Stomach (tissue), 9 donors: ENCODE data around the gene MYO3B. TPM values are rescaled to one million over a fixed set of nuclear protein-coding genes. Genes with fewer than 3 reads are reported as not detected.

Experiments used
- DNase-seq, 2 donors: peaks; one replicate each; pipeline versions ENCODE4 v3.0.0 to v3.0.0-alpha.2; 2013 to 2019
- H3K27ac ChIP-seq, 5 donors: fragments of 200-600 bp in 4 of 5; sonication (generic) in 4 of 5; one replicate each; pipeline ENCODE4 v1.5.1; 2013 to 2019; ENCODE audit warnings: mild to moderate bottlenecking in 1 of 5, moderate library complexity in 1 of 5
- H3K27me3 ChIP-seq, 3 donors: fragments of 200-600 bp; sonication (generic); one replicate each; pipeline ENCODE4 v1.5.1; 2017 to 2019; ENCODE audit warnings: mixed run types in 1 of 3
- H3K36me3 ChIP-seq, 4 donors: fragments of 200-600 bp; sonication (generic); 1 replicate in 3 of 4; 2 replicates in 1 of 4; pipeline ENCODE4 v1.5.1; 2016 to 2019
- H3K4me1 ChIP-seq, 4 donors: fragments of 200-600 bp; sonication (generic); one replicate each; pipeline ENCODE4 v1.5.1; 2016 to 2019
- H3K4me3 ChIP-seq, 4 donors: fragments of 200-600 bp; sonication (generic) in 3 of 4; one replicate each; pipeline ENCODE4 v1.5.1; 2016 to 2019; ENCODE audit warnings: mild to moderate bottlenecking in 1 of 4
- H3K9me3 ChIP-seq, 4 donors: fragments of 200-600 bp; sonication (generic); one replicate each; pipeline ENCODE4 v1.5.1; 2016 to 2019
- EP300 ChIP-seq: sonication (generic); formaldehyde crosslinking; IDR thresholded peaks from one replicate; pipeline ENCODE4 v1.6.1; 2017; ENCODE audit warnings: antibody characterized with exemption
- POLR2A ChIP-seq, 4 donors: fragments of 450-650 bp; IDR thresholded peaks; one replicate each; pipeline ENCODE4 v1.6.1; 2016; ENCODE audit warnings: antibody characterized with exemption in 4 of 4, control low read depth in 2 of 4, mild to moderate bottlenecking in 1 of 4, moderate library complexity in 1 of 4
- POLR2AphosphoS5 ChIP-seq, 3 donors: sonication (generic); formaldehyde crosslinking; IDR thresholded peaks; one replicate each; pipeline ENCODE4 v1.6.1; 2016; ENCODE audit warnings: antibody characterized with exemption in 3 of 3
- WGBS, 5 donors: extraction: QIAGEN DNeasy Blood & Tissue Kit in 3 of 5; methylation state at CpG; one replicate each; pipeline versions ENCODE4 v1.1.5 to v1.1.7; 2013 to 2018; 5-methylcytosine and 5-hydroxymethylcytosine counted together
- intact Hi-C: fragments of 100-400 bp; cut with DNase I; formaldehyde crosslinking; loops from one replicate; pipeline ENCODE4 v1.15.1; 2023; ENCODE audit warnings: low total_unique reads
- polyA plus RNA-seq, 3 donors: library from polyadenylated mRNA; stranded (reverse); fragments of 200-250 nt; gene quantifications; one replicate each; pipeline ENCODE4 v1.2.3, GENCODE V29; 2013
- total RNA-seq, 5 donors: library from RNA; depleted of rRNA; stranded (reverse); fragments of >200 nt; gene quantifications; one replicate each; pipeline versions ENCODE4 v1.1.0 to v1.2.3, GENCODE V29; 2014 to 2016
- TF ChIP-seq, protein P1 (sequence below), 7 experiments: fragments of 450-650 bp in 4 of 7; fragments of 200-600 bp in 3 of 7; sonication (generic) in 3 of 7; IDR thresholded peaks; one replicate each; pipeline ENCODE4 v1.5.1; 2016 to 2019; ENCODE audit warnings: antibody characterized with exemption in 7 of 7, control low read depth in 2 of 7, mild to moderate bottlenecking in 1 of 7
- donor health status: healthy with polysubstance abuse.
- donor health status: Bipolar disorder and iron deficiency.
- donor health status: healthy.

Gene MYO3B
- total and polyA plus RNA-seq, 8 donors, result 0.05 to 0.37 TPM; not detected in 6

DNA sequence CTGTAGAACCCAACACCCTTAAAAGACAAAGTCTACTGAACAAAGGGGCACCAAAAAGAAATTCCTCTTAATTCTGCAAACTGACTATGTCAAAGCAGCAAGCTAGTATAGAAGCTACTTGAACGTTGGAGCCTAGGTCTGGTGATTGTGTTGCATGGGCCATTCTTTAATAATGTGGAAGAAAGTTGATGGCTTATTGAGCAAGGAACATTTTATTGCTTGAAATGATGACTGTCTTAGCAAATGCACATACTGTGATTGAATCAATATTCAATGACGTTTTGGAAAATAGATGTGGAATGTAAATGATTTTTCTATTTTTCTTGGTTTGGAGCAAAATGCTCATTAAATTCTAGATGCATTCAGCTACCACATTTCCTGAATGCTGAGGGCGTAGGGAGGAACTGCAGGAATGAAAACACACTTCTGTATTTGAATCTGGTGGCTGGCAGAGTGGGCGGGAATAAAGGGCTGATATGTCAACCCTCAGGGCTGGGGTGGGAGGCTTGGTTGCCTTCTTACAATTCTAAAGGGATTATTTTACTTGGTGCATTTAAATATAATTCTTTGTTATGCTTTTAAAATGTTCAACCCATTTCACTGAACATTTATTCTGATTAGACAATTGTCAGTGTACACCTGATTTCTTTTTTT lies 26.5 kb downstream of the MYO3B start:
- no peak for DNase-seq
- intact Hi-C loops, result no loop called here
- Histone ChIP-seq H3K27me3 (no peaks in the 10 kb centered on the region), H3K4me1 (no peaks in the 10 kb centered on the region), H3K9me3 (peaks cover 0 to 17% (median 4%) of the 10 kb centered on the region in 4 donors), H3K36me3 (no peaks in the 10 kb centered on the region), H3K4me3 (no peak overlapping the region), H3K27ac (no peak overlapping the region)
- TF ChIP-seq, protein P1, sequence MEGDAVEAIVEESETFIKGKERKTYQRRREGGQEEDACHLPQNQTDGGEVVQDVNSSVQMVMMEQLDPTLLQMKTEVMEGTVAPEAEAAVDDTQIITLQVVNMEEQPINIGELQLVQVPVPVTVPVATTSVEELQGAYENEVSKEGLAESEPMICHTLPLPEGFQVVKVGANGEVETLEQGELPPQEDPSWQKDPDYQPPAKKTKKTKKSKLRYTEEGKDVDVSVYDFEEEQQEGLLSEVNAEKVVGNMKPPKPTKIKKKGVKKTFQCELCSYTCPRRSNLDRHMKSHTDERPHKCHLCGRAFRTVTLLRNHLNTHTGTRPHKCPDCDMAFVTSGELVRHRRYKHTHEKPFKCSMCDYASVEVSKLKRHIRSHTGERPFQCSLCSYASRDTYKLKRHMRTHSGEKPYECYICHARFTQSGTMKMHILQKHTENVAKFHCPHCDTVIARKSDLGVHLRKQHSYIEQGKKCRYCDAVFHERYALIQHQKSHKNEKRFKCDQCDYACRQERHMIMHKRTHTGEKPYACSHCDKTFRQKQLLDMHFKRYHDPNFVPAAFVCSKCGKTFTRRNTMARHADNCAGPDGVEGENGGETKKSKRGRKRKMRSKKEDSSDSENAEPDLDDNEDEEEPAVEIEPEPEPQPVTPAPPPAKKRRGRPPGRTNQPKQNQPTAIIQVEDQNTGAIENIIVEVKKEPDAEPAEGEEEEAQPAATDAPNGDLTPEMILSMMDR (IDR thresholded peaks at IDR 0.05), result no peak
- TF ChIP-seq POLR2A (IDR thresholded peaks at IDR 0.05) (no peak), POLR2AphosphoS5 (IDR thresholded peaks at IDR 0.05) (no peak), EP300 (no peak)
- WGBS, 5 donors, result 73 to 84% (median 78%) methylated on average over 4 of the region's 4 CpGs

DNA sequence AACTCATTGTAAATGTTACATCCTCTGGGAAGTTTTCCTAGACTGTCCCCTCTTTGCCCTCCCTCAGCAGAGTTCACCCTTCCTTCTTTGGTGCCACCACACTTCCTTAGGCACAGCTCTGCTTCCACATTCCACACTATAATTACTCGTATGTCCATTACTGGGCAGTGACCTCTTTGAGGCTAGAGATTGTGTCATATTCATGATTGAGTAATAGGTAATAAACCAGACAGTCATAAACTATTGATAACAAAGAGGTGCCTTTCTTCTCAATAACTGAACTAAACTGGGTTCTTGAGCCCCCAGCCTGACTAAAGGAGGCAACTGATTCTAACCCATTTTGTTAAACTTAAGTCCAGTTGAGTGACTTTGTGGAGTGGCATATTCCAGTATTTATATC lies 28.3 kb downstream of the MYO3B start:
- DNase-seq, result no peak
- Histone ChIP-seq H3K4me1 (no peaks in the 10 kb centered on the region), H3K9me3 (peaks cover 0 to 30% (median 9%) of the 10 kb centered on the region in 4 donors), H3K4me3 (no peak overlapping the region), H3K36me3 (no peaks in the 10 kb centered on the region), H3K27me3 (no peaks in the 10 kb centered on the region), H3K27ac (no peak overlapping the region)
- TF ChIP-seq, protein P1 (IDR thresholded peaks at IDR 0.05), result no peak
- TF ChIP-seq POLR2A (IDR thresholded peaks at IDR 0.05) (no peak), EP300 (no peak), POLR2AphosphoS5 (IDR thresholded peaks at IDR 0.05) (no peak)
- 74 to 85% (median 82%) methylated on average over 1 of the region's 1 CpG for WGBS, 5 donors
- intact Hi-C loops, result no loop called here

DNA sequence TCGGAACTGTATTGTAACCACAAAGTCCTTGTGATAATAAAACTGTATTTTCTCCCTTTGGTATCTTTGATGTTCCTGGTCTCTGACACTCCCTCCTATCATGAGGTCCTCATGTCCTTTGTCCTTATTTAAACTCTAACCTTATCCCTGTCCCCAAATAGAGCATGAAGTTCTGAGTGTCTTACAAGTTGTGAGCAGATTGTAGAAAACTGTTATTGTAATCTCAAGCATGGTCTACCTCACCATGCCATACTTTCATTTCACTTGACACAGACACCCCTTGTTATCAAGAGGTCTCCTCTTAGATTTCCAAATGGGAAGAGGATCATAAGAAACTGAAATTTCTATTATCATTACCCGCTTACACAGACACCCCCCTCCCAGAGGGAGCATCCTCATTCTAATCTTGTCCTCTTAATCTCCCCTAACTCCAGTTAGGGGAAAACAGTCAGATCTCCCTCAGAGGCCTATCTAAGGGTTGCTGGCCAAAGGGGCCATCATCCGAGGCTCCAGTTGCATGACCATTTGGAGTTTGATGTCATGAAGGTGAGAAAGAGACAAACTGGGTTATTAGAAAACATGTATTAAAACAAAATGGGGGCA lies 29.0 kb downstream of the MYO3B start:
- no peaks in the 10 kb centered on the region for H3K36me3 ChIP-seq
- no peak overlapping the region for H3K4me3 ChIP-seq
- no peak for DNase-seq
- WGBS, 5 donors, result 78 to 94% (median 93%) methylated on average over 3 of the region's 3 CpGs
- no peaks in the 10 kb centered on the region for H3K4me1 ChIP-seq
- intact Hi-C loops, result no loop called here
- H3K27ac ChIP-seq, result no peak overlapping the region
- TF ChIP-seq, protein P1 (IDR thresholded peaks at IDR 0.05), result no peak
- TF ChIP-seq POLR2A (IDR thresholded peaks at IDR 0.05), result no peak
- TF ChIP-seq EP300, result no peak
- TF ChIP-seq POLR2AphosphoS5 (IDR thresholded peaks at IDR 0.05), result no peak
- no peaks in the 10 kb centered on the region for H3K27me3 ChIP-seq
- peaks cover 0 to 32% (median 10%) of the 10 kb centered on the region in 4 donors for H3K9me3 ChIP-seq

DNA sequence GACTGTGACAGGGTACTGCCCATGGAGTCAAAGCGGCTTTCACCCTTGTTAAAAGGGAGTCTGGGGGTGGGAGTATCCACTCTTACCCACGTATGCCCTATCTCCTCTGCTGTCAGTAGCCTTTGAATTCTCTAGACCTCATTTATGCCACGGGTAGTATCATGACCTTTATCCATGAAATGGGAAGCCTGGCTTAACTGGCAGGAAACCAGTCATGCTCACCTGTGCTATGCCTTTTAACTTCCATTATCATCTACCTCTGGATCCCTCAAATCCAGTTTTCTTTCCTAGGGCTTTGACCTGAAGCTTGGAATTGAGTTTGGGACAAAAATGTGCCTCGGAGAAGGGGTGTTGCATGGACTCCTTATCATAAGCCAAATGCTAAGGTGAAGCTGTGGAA lies 30.0 kb downstream of the MYO3B start:
- no peaks in the 10 kb centered on the region for H3K27me3 ChIP-seq
- WGBS, 5 donors, result 64 to 86% (median 74%) methylated on average over 4 of the region's 4 CpGs
- no peak overlapping the region for H3K27ac ChIP-seq
- DNase-seq, result no peak
- intact Hi-C loops, result no loop called here
- no peaks in the 10 kb centered on the region for H3K36me3 ChIP-seq
- H3K4me1 ChIP-seq, result no peaks in the 10 kb centered on the region
- TF ChIP-seq, protein P1 (IDR thresholded peaks at IDR 0.05), result no peak
- TF ChIP-seq POLR2A (IDR thresholded peaks at IDR 0.05) (no peak), POLR2AphosphoS5 (IDR thresholded peaks at IDR 0.05) (no peak), EP300 (no peak)
- H3K9me3 ChIP-seq, result peaks cover 0 to 32% (median 10%) of the 10 kb centered on the region in 4 donors
- no peak overlapping the region for H3K4me3 ChIP-seq
